Endothelial cell of umbilical vein (primary cell): Measurements from ENCODE around the gene TPSG1. TPM values are rescaled to one million over a fixed set of nuclear protein-coding genes. Genes with fewer than 3 reads are reported as not detected.

Experiments
- BruUV-seq: library from RNA; stranded (reverse); fragments of 400-500 nt; replicated peaks from 2 replicates; lab custom pipeline; 2021; lab: Mats Ljungman, UMichigan
- CTCF ChIA-PET: fragments of 300-600, 350-600 bp; sonication (Branson Sonifier 250); formaldehyde crosslinking; loops from one replicate; lab custom pipeline; 2021; ENCODE audit warnings: antibody characterized with exemption, inconsistent platforms; lab: Charles Lee
- POLR2A ChIA-PET: fragments of 300-600, 350-600 bp; sonication (Branson Sonifier 250); formaldehyde crosslinking; loops from one replicate; lab custom pipeline; 2021; ENCODE audit warnings: antibody characterized with exemption, inconsistent platforms; lab: Charles Lee
- DNase-seq: peaks from one replicate; pipeline ENCODE4 v3.0.0-alpha.2; 2011; ENCODE audit warnings: low read depth, low spot score
- FAIRE-seq: peaks from 2 replicates; lab custom pipeline; 2011; peaks lifted over from hg19 to GRCh38; lab: Jason Lieb, UNC
- H2AFZ ChIP-seq: 2 replicates; pipeline ENCODE4 v1.6.0; 2012; ENCODE audit warnings: low read depth, low read length, control low read depth, inconsistent platforms
- H3K27ac ChIP-seq: 2 replicates; pipeline ENCODE4 v1.5.1; 2011; ENCODE audit warnings: low read depth, mild to moderate bottlenecking, control low read depth, low read length, moderate library complexity; ENCODE audit not compliant: insufficient read depth
- H3K27me3 ChIP-seq, 2 experiments: 2 replicates each; pipeline versions ENCODE4 v1.6.0 to v1.6.1; 2011; ENCODE audit warnings: low read length in 2 of 2, mixed read lengths in 1 of 2; ENCODE audit not compliant: control insufficient read depth in 2 of 2, insufficient read depth in 2 of 2
- H3K36me3 ChIP-seq, 2 experiments: 2 replicates in 1 of 2; 3 replicates in 1 of 2; pipeline ENCODE4 v1.5.1; 2011; ENCODE audit warnings: low read length in 2 of 2, mild to moderate bottlenecking in 1 of 2, moderate library complexity in 1 of 2; ENCODE audit not compliant: control insufficient read depth in 2 of 2, insufficient read depth in 2 of 2; ENCODE audit errors: extremely low read depth in 1 of 2
- H3K4me1 ChIP-seq: 3 replicates; pipeline ENCODE4 v1.5.1; 2011; ENCODE audit warnings: mild to moderate bottlenecking, low read length; ENCODE audit not compliant: control insufficient read depth, insufficient read depth; ENCODE audit errors: extremely low read depth
- H3K4me2 ChIP-seq: 2 replicates; pipeline ENCODE4 v1.6.1; 2011; ENCODE audit warnings: low read length, control low read depth, mixed read lengths; ENCODE audit not compliant: insufficient read depth
- H3K4me3 ChIP-seq, 3 experiments: fragments of 200-600 bp in 1 of 3; sonication (generic), shearing (Covaris generic) in 1 of 3; replicated peaks in 1 of 3; 2 replicates each; pipeline ENCODE4 v1.5.1; 2011 to 2016; ENCODE audit warnings: control low read depth in 3 of 3, low read length in 3 of 3, mild to moderate bottlenecking in 2 of 3, inconsistent platforms in 1 of 3, low read depth in 1 of 3, moderate library complexity in 1 of 3; ENCODE audit not compliant: insufficient read depth in 1 of 3
- H3K79me2 ChIP-seq: 2 replicates; pipeline ENCODE4 v1.6.0; 2012; ENCODE audit warnings: low read length, inconsistent platforms; ENCODE audit not compliant: control insufficient read depth, insufficient read depth
- H3K9ac ChIP-seq: replicated peaks from 2 replicates; pipeline ENCODE3; 2011; ENCODE audit warnings: low read length, control low read depth; ENCODE audit not compliant: insufficient read depth; ENCODE audit errors: extremely low read depth
- H3K9me1 ChIP-seq: replicated peaks from 3 replicates; pipeline ENCODE4 v1.6.0; 2011; ENCODE audit warnings: mild to moderate bottlenecking, low read length; ENCODE audit not compliant: control insufficient read depth, insufficient read depth; ENCODE audit errors: extremely low read depth
- H3K9me3 ChIP-seq: replicated peaks from 2 replicates; pipeline ENCODE4 v1.5.1; 2012; ENCODE audit warnings: low read length, inconsistent platforms; ENCODE audit not compliant: control insufficient read depth, insufficient read depth
- H4K20me1 ChIP-seq: replicated peaks from 2 replicates; pipeline ENCODE3; 2011; ENCODE audit warnings: mild to moderate bottlenecking, low read length; ENCODE audit not compliant: control insufficient read depth, insufficient read depth; ENCODE audit errors: extremely low read depth
- CTCF ChIP-seq, 2 donors: IDR thresholded peaks; 1 replicate in 1 of 2; 2 replicates in 1 of 2; pipeline ENCODE4 v1.5.1; 2011; ENCODE audit warnings: low read length in 2 of 2, mild to moderate bottlenecking in 2 of 2, moderate library complexity in 2 of 2, control low read depth in 1 of 2, inconsistent platforms in 1 of 2, low read depth in 1 of 2; ENCODE audit not compliant: insufficient read depth in 1 of 2; ENCODE audit errors: extremely low read depth in 1 of 2
- EZH2 ChIP-seq: IDR thresholded peaks from 2 replicates; pipeline ENCODE4 v1.6.1; 2012; ENCODE audit warnings: borderline replicate concordance, low read depth, mild to moderate bottlenecking, moderate library complexity, low read length, inconsistent platforms; ENCODE audit not compliant: severe bottlenecking
- FOS ChIP-seq: IDR thresholded peaks from 2 replicates; pipeline ENCODE4 v1.6.1; 2011; ENCODE audit warnings: mild to moderate bottlenecking, low read length, moderate library complexity, borderline replicate concordance; ENCODE audit not compliant: insufficient read depth
- GATA2 ChIP-seq: IDR thresholded peaks from 2 replicates; pipeline ENCODE4 v1.7.0; 2011; ENCODE audit warnings: low read depth, mild to moderate bottlenecking, moderate library complexity, mixed read lengths, low read length; ENCODE audit not compliant: insufficient read length, insufficient read depth
- JUN ChIP-seq: IDR thresholded peaks from 2 replicates; pipeline ENCODE4 v1.6.1; 2011; ENCODE audit warnings: borderline replicate concordance, low read depth; ENCODE audit not compliant: insufficient read length, insufficient read depth
- MAX ChIP-seq: IDR thresholded peaks from 2 replicates; pipeline ENCODE4 v1.6.1; 2011; ENCODE audit not compliant: insufficient read depth, insufficient read length
- MYC ChIP-seq: IDR thresholded peaks from one replicate; pipeline ENCODE4 v1.6.1; 2011; ENCODE audit warnings: mild to moderate bottlenecking, low read depth, low read length
- POLR2A ChIP-seq: IDR thresholded peaks from 2 replicates; pipeline ENCODE4 v1.6.1; 2012; ENCODE audit warnings: low read depth, mild to moderate bottlenecking, control low read depth, low read length
- POLR2AphosphoS5 ChIP-seq: IDR thresholded peaks from 2 replicates; pipeline ENCODE4 v1.6.1; 2012; ENCODE audit warnings: low read depth, mild to moderate bottlenecking, control low read depth, low read length, moderate library complexity; ENCODE audit not compliant: insufficient read depth
- dilution Hi-C: fragments of 300-500 bp; cut with MboI; formaldehyde crosslinking; loops from one replicate; pipeline ENCODE4 v1.15.0; 2019; ENCODE audit warnings: low sequenced_read_pairs; ENCODE audit not compliant: extremely low pct_ligation_motif_present
- intact Hi-C: fragments of 100-400 bp; cut with micrococcal nuclease; formaldehyde crosslinking; loops from one replicate; pipeline ENCODE4 v1.10.0; 2022
- polyA plus RNA-seq, 4 experiments: library from polyadenylated mRNA; depleted of rRNA in 3 of 4; stranded (reverse) in 3 of 4; unstranded in 1 of 4; fragments of >200 nt; gene quantifications; 2 replicates each; pipeline versions ENCODE4 v1.2.1 to v1.2.3, GENCODE V29; 2011 to 2012; ENCODE audit warnings: missing spikeins in 1 of 4
- total RNA-seq: library from RNA; stranded (reverse); gene quantifications from 2 replicates; pipeline ENCODE4 v1.2.3, GENCODE V29; 2021

Gene TPSG1
- total and polyA plus RNA-seq, 2 donors (not counting 3 experiments of a cell fraction or from before 2014, with no cell fraction given), result not detected

GRCh38 chr16:1177053-1177452 lies 48.0 kb downstream of the TPSG1 start:
- ChIA-PET POLR2A (interaction anchor here (0.7 kb wide), 1 partner anchor 34 kb away, joined by 3 read pairs; no protein-coding TSS in a partner anchor), CTCF (interaction anchor here (1.1 kb wide), 1 partner anchor 34 kb away, joined by 3 read pairs; no protein-coding TSS in a partner anchor)
- Histone ChIP-seq H3K4me2 (no peak overlapping the region), H3K27me3 (no peaks in the 10 kb centered on the region), H3K9me3 (no peaks in the 10 kb centered on the region), H3K9ac (no peak overlapping the region), H3K4me3 (no peak overlapping the region), H4K20me1 (no peaks in the 10 kb centered on the region), H3K4me1 (no peaks in the 10 kb centered on the region), H3K9me1 (no peaks in the 10 kb centered on the region), H3K36me3 (no peaks in the 10 kb centered on the region), H2AFZ (no peak overlapping the region), H3K79me2 (no peaks in the 10 kb centered on the region), H3K27ac (no peak overlapping the region)
- DNase-seq (no peak), FAIRE-seq (no peak)
- no TSS peak for BruUV-seq
- TF ChIP-seq POLR2AphosphoS5 (no peak), MYC (no peak), EZH2 (no peak), POLR2A (no peak), GATA2 (no peak), CTCF (IDR thresholded peaks at IDR 0.05; ENCODE audit: extremely low read depth in 1 of 2, insufficient read depth in 1 of 2, low read depth in 1 of 2, low read length in 2 of 2) (no peak), MAX (no peak), JUN (no peak), FOS (no peak)
- dilution Hi-C loops (no loop called here), intact Hi-C loops (no loop called here)
